ENCODE results near the gene CHSY1.

CHSY1 gene

GRCh38 chr15:101167753-101168462 is 83.9 kb downstream of the CHSY1 start:
- no peak for TF ChIP-seq CTCF (IDR thresholded peaks at IDR 0.05)

GRCh38 chr15:101167411-101167752 is 84.5 kb downstream of the CHSY1 start:
- TF ChIP-seq CTCF (IDR thresholded peaks at IDR 0.05), result no peak

GRCh38 chr15:101165905-101166471 is 85.9 kb downstream of the CHSY1 start:
- no peak for TF ChIP-seq CTCF (IDR thresholded peaks at IDR 0.05)

GRCh38 chr15:101162701-101163483 is 89.0 kb downstream of the CHSY1 start:
- TF ChIP-seq CTCF (IDR thresholded peaks at IDR 0.05), result no peak

- no peak for TF ChIP-seq CTCF (IDR thresholded peaks at IDR 0.05)
Measured at GRCh38 chr15:101161656-101162055, 90.2 kb downstream of the CHSY1 start.

GRCh38 chr15:101159936-101160815 is 91.7 kb downstream of the CHSY1 start:
- TF ChIP-seq CTCF (IDR thresholded peaks at IDR 0.05), result no peak
